Esophagus (tissue), 2 donors: Measurements from ENCODE around the gene ABCA1. TPM values are rescaled to one million over a fixed set of nuclear protein-coding genes. Genes with fewer than 3 reads are reported as not detected.
A peak's percentile ranks its signal among the peaks of the same experiment; 100 is the strongest.
"Not testable (repeated sequence)": the region's sequence is repeated elsewhere in the genome, so short reads cannot be mapped to it uniquely, and the experiment has no call there.

Source experiments
- H3K27ac ChIP-seq, 2 donors: one replicate each; pipeline ENCODE4 v1.5.1; 2013; ENCODE audit warnings: low read depth in 2 of 2, mild to moderate bottlenecking in 2 of 2, inconsistent platforms in 1 of 2, low read length in 1 of 2, moderate library complexity in 1 of 2
- H3K27me3 ChIP-seq, 2 donors: one replicate each; pipeline ENCODE4 v1.6.1; 2013; ENCODE audit warnings: low read length in 2 of 2, control low read depth in 1 of 2, mild to moderate bottlenecking in 1 of 2; ENCODE audit not compliant: insufficient read depth in 2 of 2, control insufficient read depth in 1 of 2
- H3K36me3 ChIP-seq, 2 donors: one replicate each; pipeline ENCODE4 v1.6.1; 2013; ENCODE audit warnings: low read length in 1 of 2; ENCODE audit not compliant: control insufficient read depth in 2 of 2, insufficient read depth in 2 of 2
- H3K4me1 ChIP-seq, 2 donors: one replicate each; pipeline ENCODE4 v1.6.1; 2013; ENCODE audit warnings: low read length in 1 of 2; ENCODE audit not compliant: control insufficient read depth in 2 of 2, insufficient read depth in 2 of 2
- H3K4me3 ChIP-seq, 2 donors: one replicate each; pipeline ENCODE4 v1.5.1; 2013; ENCODE audit warnings: low read length in 2 of 2, mild to moderate bottlenecking in 2 of 2, low read depth in 1 of 2, moderate library complexity in 1 of 2
- H3K9me3 ChIP-seq, 2 donors: one replicate each; pipeline ENCODE4 v1.6.1; 2013; ENCODE audit warnings: mild to moderate bottlenecking in 2 of 2, low read depth in 1 of 2, low read length in 1 of 2, moderate library complexity in 1 of 2; ENCODE audit not compliant: control insufficient read depth in 2 of 2, insufficient read depth in 1 of 2
- WGBS, 2 donors: extraction: QIAGEN DNeasy Blood & Tissue Kit; methylation state at CpG; one replicate each; pipeline ENCODE4 v1.1.7; 2013; 5-methylcytosine and 5-hydroxymethylcytosine counted together
- polyA plus RNA-seq, 2 donors: library from polyadenylated mRNA; stranded (reverse); fragments of 200-250 nt; gene quantifications; one replicate each; pipeline ENCODE4 v1.2.3, GENCODE V29; 2013
- donor health status: healthy with polysubstance abuse.
- donor health status: Bipolar disorder and iron deficiency.

The ABCA1 gene
- 1 to 10 TPM; 2.7 to 2.9 TPM for polyA plus RNA-seq

- H3K27ac ChIP-seq: peak within 1 kb of the TSS; percentile 79 to 84
- H3K9me3 ChIP-seq: no peaks in the 10 kb centered on the region
- no peaks in the 10 kb centered on the region for H3K27me3 ChIP-seq
- no peaks in the 10 kb centered on the region for H3K4me1 ChIP-seq
- peak within 1 kb of the TSS; percentile 78 for H3K4me3 ChIP-seq
- WGBS, 2 donors: 9% methylated on average over 52 to 53 of the region's 53 CpGs
- no peaks in the 10 kb centered on the region for H3K36me3 ChIP-seq
Observed at GRCh38 chr9:104927912-104928740, at the start of gene ABCA1. Gene ABCA1 (minus strand): TSS chr9:104928155. CDS start chr9:104903679, 24,476 bp downstream.

- Histone ChIP-seq H3K36me3 (no peaks in the 10 kb centered on the region), H3K27me3 (no peaks in the 10 kb centered on the region), H3K4me3 (no peak overlapping the region), H3K9me3 (no peaks in the 10 kb centered on the region), H3K4me1 (no peaks in the 10 kb centered on the region), H3K27ac (peak overlapping the region in 1 of 2 donors; percentile 14)
Observed at GRCh38 chr9:104977580-104977979, 49.6 kb upstream of the ABCA1 start.

- H3K27ac ChIP-seq: peak overlapping the region; percentile 31 to 64
- H3K36me3 ChIP-seq: no peaks in the 10 kb centered on the region
- H3K4me1 ChIP-seq: no peaks in the 10 kb centered on the region
- no peak overlapping the region for H3K4me3 ChIP-seq
- H3K9me3 ChIP-seq: no peaks in the 10 kb centered on the region
- 90 to 94% methylated on average over 6 of the region's 6 CpGs for WGBS, 2 donors
- H3K27me3 ChIP-seq: no peaks in the 10 kb centered on the region
Observed at GRCh38 chr9:104977168-104977567, 49.2 kb upstream of the ABCA1 start.

- not testable (repeated sequence) for H3K9me3 ChIP-seq, H3K27ac ChIP-seq, H3K36me3 ChIP-seq, H3K4me1 ChIP-seq, H3K27me3 ChIP-seq, H3K4me3 ChIP-seq
- 87 to 90% methylated on average over 8 to 9 of the region's 9 CpGs for WGBS, 2 donors
Observed at GRCh38 chr9:104975966-104976595, 48.1 kb upstream of the ABCA1 start.

GRCh38 chr9:104974053-104974962 is 46.4 kb upstream of the ABCA1 start:
- H3K4me1 ChIP-seq: no peaks in the 10 kb centered on the region
- WGBS, 2 donors: 64 to 68% methylated on average over 8 of the region's 8 CpGs
- no peaks in the 10 kb centered on the region for H3K27me3 ChIP-seq
- no peak overlapping the region for H3K27ac ChIP-seq
- no peak overlapping the region for H3K4me3 ChIP-seq
- H3K9me3 ChIP-seq: no peaks in the 10 kb centered on the region
- H3K36me3 ChIP-seq: no peaks in the 10 kb centered on the region

GRCh38 chr9:104972242-104972866 is 44.4 kb upstream of the ABCA1 start:
- H3K4me1 ChIP-seq: peaks cover 0 to 4% of the 10 kb centered on the region in 2 donors
- H3K27ac ChIP-seq: no peak overlapping the region
- H3K36me3 ChIP-seq: no peaks in the 10 kb centered on the region
- no peak overlapping the region for H3K4me3 ChIP-seq
- no peaks in the 10 kb centered on the region for H3K9me3 ChIP-seq
- no peaks in the 10 kb centered on the region for H3K27me3 ChIP-seq
- 87 to 89% methylated on average over 4 of the region's 4 CpGs for WGBS, 2 donors

- no peaks in the 10 kb centered on the region for H3K9me3 ChIP-seq
- H3K36me3 ChIP-seq: no peaks in the 10 kb centered on the region
- peaks cover 0 to 4% of the 10 kb centered on the region in 2 donors for H3K4me1 ChIP-seq
- H3K27ac ChIP-seq: no peak overlapping the region
- no peaks in the 10 kb centered on the region for H3K27me3 ChIP-seq
- WGBS, 2 donors: 91 to 95% methylated on average over 3 of the region's 3 CpGs
- H3K4me3 ChIP-seq: no peak overlapping the region
Observed at GRCh38 chr9:104971511-104971910, 43.6 kb upstream of the ABCA1 start.

GRCh38 chr9:104970271-104970987 is 42.5 kb upstream of the ABCA1 start:
- peaks cover 0 to 4% of the 10 kb centered on the region in 2 donors for H3K4me1 ChIP-seq
- H3K9me3 ChIP-seq: no peaks in the 10 kb centered on the region
- no peaks in the 10 kb centered on the region for H3K27me3 ChIP-seq
- 70 to 76% methylated on average over 8 of the region's 8 CpGs for WGBS, 2 donors
- no peak overlapping the region for H3K27ac ChIP-seq
- no peaks in the 10 kb centered on the region for H3K36me3 ChIP-seq
- no peak overlapping the region for H3K4me3 ChIP-seq
